IMR-90 (cell line): ENCODE data around the gene SSR4. TPM values are rescaled to one million over a fixed set of nuclear protein-coding genes. Genes with fewer than 3 reads are reported as not detected.

ENCODE experiments used
- ATAC-seq: fragments of 200-7000 bp; cut with Tn5 transposase; 2 replicates; pipeline ENCODE4 v1.9.1; 2020; ENCODE audit warnings: low read depth, mild to moderate bottlenecking, moderate library complexity
- BruUV-seq: library from RNA; stranded (reverse); fragments of 400-500 nt; replicated peaks from 2 replicates; lab custom pipeline; 2021; lab: Mats Ljungman, UMichigan
- CTCF ChIA-PET: fragments of 300-600 bp; formaldehyde crosslinking; extraction: SDS; loops from one replicate; lab custom pipeline; 2021; ENCODE audit warnings: antibody characterized with exemption; lab: Yijun Ruan, JAX
- POLR2A ChIA-PET: fragments of 300-600 bp; sonication (Branson Sonifier 250); formaldehyde crosslinking; loops from one replicate; lab custom pipeline; 2022; ENCODE audit warnings: antibody characterized with exemption; ENCODE audit not compliant: unreplicated experiment; lab: Charles Lee
- DNase-seq: peaks from one replicate; pipeline ENCODE4 v3.0.0; 2013
- H2AFZ ChIP-seq: replicated peaks from 2 replicates; pipeline ENCODE3; 2013; ENCODE audit warnings: low read length, mild to moderate bottlenecking; ENCODE audit not compliant: poor library complexity
- H2AK5ac ChIP-seq: 2 replicates; pipeline ENCODE4 v1.6.1; 2013; ENCODE audit warnings: low read depth, low read length, inconsistent platforms
- H2AK9ac ChIP-seq: replicated peaks from 2 replicates; pipeline ENCODE3; 2013; ENCODE audit warnings: mild to moderate bottlenecking, low read depth, low read length, moderate library complexity; ENCODE audit not compliant: poor library complexity
- H2BK120ac ChIP-seq: 2 replicates; pipeline ENCODE4 v1.6.1; 2013; ENCODE audit warnings: low read depth, low read length, inconsistent platforms
- H2BK15ac ChIP-seq: 3 replicates; pipeline ENCODE4 v1.6.1; 2013; ENCODE audit warnings: low read depth, low read length, inconsistent platforms
- H2BK20ac ChIP-seq: 2 replicates; pipeline ENCODE4 v1.6.1; 2013; ENCODE audit warnings: low read depth, mild to moderate bottlenecking, inconsistent platforms, low read length, moderate library complexity
- H2BK5ac ChIP-seq: 2 replicates; pipeline ENCODE4 v1.6.1; 2013; ENCODE audit warnings: mild to moderate bottlenecking, low read depth, low read length, inconsistent platforms; ENCODE audit not compliant: poor library complexity, severe bottlenecking
- H3K14ac ChIP-seq: replicated peaks from 2 replicates; pipeline ENCODE4 v1.6.1; 2013; ENCODE audit warnings: low read depth, low read length, inconsistent platforms
- H3K18ac ChIP-seq: 2 replicates; pipeline ENCODE4 v1.6.1; 2013; ENCODE audit warnings: low read depth, low read length, control low read depth
- H3K23ac ChIP-seq: 2 replicates; pipeline ENCODE4 v1.6.1; 2013; ENCODE audit warnings: low read depth, low read length, inconsistent platforms
- H3K27ac ChIP-seq: 2 replicates; pipeline ENCODE4 v1.5.1; 2013; ENCODE audit warnings: mild to moderate bottlenecking, control low read depth, low read length; ENCODE audit not compliant: insufficient read depth
- H3K27me3 ChIP-seq: 2 replicates; pipeline ENCODE4 v1.6.1; 2013; ENCODE audit warnings: low read length; ENCODE audit not compliant: control insufficient read depth, insufficient read depth
- H3K36me3 ChIP-seq: 2 replicates; pipeline ENCODE4 v1.6.1; 2013; ENCODE audit warnings: low read length, mixed read lengths; ENCODE audit not compliant: control insufficient read depth, insufficient read depth
- H3K4ac ChIP-seq: 2 replicates; pipeline ENCODE4 v1.6.1; 2013; ENCODE audit warnings: low read depth, low read length, inconsistent platforms
- H3K4me1 ChIP-seq: 2 replicates; pipeline ENCODE4 v1.6.1; 2013; ENCODE audit warnings: low read length, mixed read lengths; ENCODE audit not compliant: control insufficient read depth, insufficient read depth
- H3K4me2 ChIP-seq: 2 replicates; pipeline ENCODE4 v1.6.1; 2013; ENCODE audit warnings: low read depth, mild to moderate bottlenecking, control low read depth, low read length, moderate library complexity
- H3K4me3 ChIP-seq: 2 replicates; pipeline ENCODE4 v1.5.1; 2013; ENCODE audit warnings: low read depth, mild to moderate bottlenecking, control low read depth, low read length, moderate library complexity; ENCODE audit not compliant: insufficient read depth
- H3K56ac ChIP-seq: 2 replicates; pipeline ENCODE4 v1.6.1; 2013; ENCODE audit warnings: low read length, inconsistent platforms; ENCODE audit not compliant: insufficient read depth; ENCODE audit errors: extremely low read depth
- H3K79me1 ChIP-seq, 2 experiments: 2 replicates each; pipeline ENCODE4 v1.6.1; 2013; ENCODE audit warnings: low read length in 2 of 2, inconsistent platforms in 1 of 2, low read depth in 1 of 2
- H3K9ac ChIP-seq: 2 replicates; pipeline ENCODE4 v1.6.1; 2013; ENCODE audit warnings: low read depth, low read length, control low read depth
- H3K9me1 ChIP-seq: 2 replicates; pipeline ENCODE4 v1.6.1; 2013; ENCODE audit warnings: low read length, inconsistent platforms; ENCODE audit not compliant: insufficient read depth
- H3K9me3 ChIP-seq: 2 replicates; pipeline ENCODE4 v1.6.1; 2013; ENCODE audit warnings: low read length; ENCODE audit not compliant: control insufficient read depth, insufficient read depth
- H4K20me1 ChIP-seq: 2 replicates; pipeline ENCODE4 v1.6.1; 2013; ENCODE audit warnings: low read length, inconsistent platforms; ENCODE audit not compliant: insufficient read depth
- H4K5ac ChIP-seq: 2 replicates; pipeline ENCODE4 v1.6.1; 2013; ENCODE audit warnings: mild to moderate bottlenecking, low read depth, low read length, control low read depth
- H4K8ac ChIP-seq, 2 experiments: 2 replicates each; pipeline ENCODE4 v1.6.1; 2013; ENCODE audit warnings: low read depth in 2 of 2, low read length in 2 of 2, control low read depth in 1 of 2, inconsistent platforms in 1 of 2
- H4K91ac ChIP-seq: 2 replicates; pipeline ENCODE4 v1.6.1; 2013; ENCODE audit warnings: low read depth, low read length, inconsistent platforms; ENCODE audit not compliant: insufficient read depth
- BHLHE40 ChIP-seq: fragments of 150-350 bp; IDR thresholded peaks from 2 replicates; pipeline ENCODE4 v1.6.1; 2016; ENCODE audit warnings: mild to moderate bottlenecking, low read depth, low read length
- MAFK ChIP-seq: IDR thresholded peaks from 2 replicates; pipeline ENCODE4 v1.6.1; 2012; ENCODE audit warnings: low read depth, low read length, improper control_type of control experiment
- WGBS, 2 experiments: methylation state at CpG; one replicate each; pipeline versions ENCODE4 v1.1.5 to v1.1.7; 2013; ENCODE audit warnings: missing lambda C conversion rate in 2 of 2; ENCODE audit not compliant: insufficient read length in 1 of 2; ENCODE audit errors: extremely low coverage in 2 of 2; 5-methylcytosine and 5-hydroxymethylcytosine counted together
- dilution Hi-C: fragments of 300-500 bp; cut with HindIII; formaldehyde crosslinking; loops from one replicate; pipeline ENCODE4 v1.14.3; 2018; ENCODE audit warnings: low sequenced_read_pairs; ENCODE audit not compliant: unreplicated experiment
- in situ Hi-C: fragments of 300-500 bp; cut with MboI; formaldehyde crosslinking; loops from 3 replicates; pipeline ENCODE4 v1.14.3; 2019; ENCODE audit warnings: low sequenced_read_pairs, inconsistent platforms, mixed read lengths
- intact Hi-C: fragments of 100-400 bp; cut with micrococcal nuclease; formaldehyde crosslinking; loops from 2 replicates; pipeline ENCODE4 v1.10.0; 2022
- polyA plus RNA-seq, 3 experiments: library from polyadenylated mRNA; depleted of rRNA; stranded (reverse); fragments of >200 nt; gene quantifications; 2 replicates each; pipeline ENCODE4 v1.2.3, GENCODE V29; 2012; ENCODE audit warnings: low replicate concordance in 1 of 3
- total RNA-seq: library from RNA; depleted of rRNA; stranded (reverse); fragments of >200 nt; gene quantifications from 2 replicates; pipeline ENCODE4 v1.2.3, GENCODE V29; 2012

SSR4 gene
- total and polyA plus RNA-seq, 2 of the 4 experiments (the other 2 are of a cell fraction), result 141 to 480 TPM

DNA sequence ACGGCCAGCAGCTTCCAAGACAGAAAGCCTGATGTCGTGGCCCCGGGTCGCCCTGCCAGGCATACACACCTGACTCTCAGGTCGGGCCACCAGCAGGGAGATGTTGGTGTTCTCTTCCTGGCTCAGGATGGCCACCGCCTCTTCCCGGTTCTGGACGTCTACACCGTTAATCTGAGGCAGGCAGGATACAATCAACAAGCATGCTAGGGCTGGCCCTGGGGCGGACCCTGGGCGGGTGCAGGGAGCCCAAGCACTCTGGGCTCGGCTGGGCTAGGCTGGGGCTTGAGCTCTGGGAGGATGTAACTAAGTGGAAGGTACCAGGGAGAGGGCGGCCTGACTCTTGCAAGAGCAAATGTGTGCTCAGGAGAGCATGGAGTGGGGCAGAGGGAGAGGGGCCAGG lies 11.0 kb downstream of the SSR4 start:
- Histone ChIP-seq H4K8ac (no peak overlapping the region), H2AFZ (no peak overlapping the region), H2AK9ac (no peak overlapping the region), H3K4me1 (no peaks in the 10 kb centered on the region), H3K27ac (no peak overlapping the region), H4K91ac (no peak overlapping the region), H2BK15ac (no peak overlapping the region), H2BK120ac (no peak overlapping the region), H3K9ac (no peak overlapping the region), H3K9me1 (no peaks in the 10 kb centered on the region), H3K79me1 (no peaks in the 10 kb centered on the region), H3K18ac (no peak overlapping the region), H4K5ac (no peak overlapping the region), H3K56ac (no peak overlapping the region), H3K4me3 (no peak overlapping the region), H2BK5ac (no peak overlapping the region), H3K14ac (no peak overlapping the region), H2AK5ac (no peak overlapping the region), H3K27me3 (no peaks in the 10 kb centered on the region; the same call in 1 of the 2 replicates), H3K4ac (no peak overlapping the region), H3K23ac (no peak overlapping the region), H2BK20ac (no peak overlapping the region), H3K36me3 (no peaks in the 10 kb centered on the region), H3K4me2 (no peak overlapping the region), H4K20me1 (no peaks in the 10 kb centered on the region), H3K9me3 (peaks cover 6% of the 10 kb centered on the region)
- ChIA-PET CTCF (no interaction called here), POLR2A (no interaction called here)
- no peak for DNase-seq
- 78% methylated on average over 9 of the region's 13 CpGs; no CpG with 5 or more reads in 1 of the 2 experiments for WGBS, 2 experiments
- ATAC-seq, result no peak
- in situ Hi-C loops (no loop called here), intact Hi-C loops (no loop called here), dilution Hi-C loops (no loop called here)
- TF ChIP-seq BHLHE40, result no peak
- no peak for TF ChIP-seq MAFK
- BruUV-seq, result no TSS peak
